UCSD-AML1 (cell line): ENCODE data around the gene KIAA0825.

Experiments
- DNase-seq: peaks from one replicate; lab custom pipeline; 2025; ENCODE audit not compliant: unreplicated experiment; lab: John Stamatoyannopoulos, UW

KIAA0825 gene

DNA sequence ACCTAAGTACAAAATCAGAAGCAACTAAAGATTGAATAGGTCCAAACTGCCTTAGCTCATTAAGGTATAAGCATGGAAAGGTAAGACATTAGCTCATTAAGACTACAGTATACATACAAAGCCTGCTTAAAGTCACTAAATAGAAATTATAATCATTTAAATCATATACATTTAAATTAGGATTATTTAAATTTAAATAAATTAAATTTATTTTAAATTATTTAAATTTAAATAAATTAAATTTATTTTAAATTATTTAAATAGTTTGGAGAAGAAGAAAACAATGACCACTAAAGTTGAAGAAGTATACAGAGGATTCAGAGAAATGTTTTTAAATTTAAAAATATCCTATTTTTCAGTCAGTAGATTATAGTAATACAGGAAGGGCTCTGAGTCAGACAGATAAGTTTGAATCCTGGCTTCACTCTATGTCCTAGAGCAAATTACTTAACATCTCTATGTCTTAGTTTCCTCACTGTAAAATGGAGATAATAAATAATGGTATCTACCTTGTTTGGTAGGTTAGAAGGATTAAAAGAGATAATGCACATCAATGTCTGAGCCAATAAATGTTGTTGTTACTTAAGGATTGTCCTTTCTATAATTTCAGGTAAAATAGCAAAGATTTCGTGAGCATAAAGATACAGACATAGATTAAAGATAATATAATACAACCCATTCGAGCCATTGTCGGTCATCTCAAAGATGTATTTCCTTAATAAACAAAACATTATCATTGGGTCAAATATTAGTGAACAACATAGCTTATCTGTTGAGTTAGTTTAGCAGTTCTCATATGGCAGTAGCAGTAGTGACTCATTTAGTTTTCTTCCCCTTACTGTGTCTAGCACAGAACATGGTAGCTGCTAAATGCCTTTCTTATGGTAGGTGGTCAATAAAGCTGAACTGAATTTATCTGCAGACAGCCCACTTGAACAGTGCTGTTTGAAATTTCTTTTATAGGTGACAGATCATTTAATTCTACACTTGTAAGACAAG, 100.6 kb downstream of the KIAA0825 start:
- DNase-seq = no peak

DNA sequence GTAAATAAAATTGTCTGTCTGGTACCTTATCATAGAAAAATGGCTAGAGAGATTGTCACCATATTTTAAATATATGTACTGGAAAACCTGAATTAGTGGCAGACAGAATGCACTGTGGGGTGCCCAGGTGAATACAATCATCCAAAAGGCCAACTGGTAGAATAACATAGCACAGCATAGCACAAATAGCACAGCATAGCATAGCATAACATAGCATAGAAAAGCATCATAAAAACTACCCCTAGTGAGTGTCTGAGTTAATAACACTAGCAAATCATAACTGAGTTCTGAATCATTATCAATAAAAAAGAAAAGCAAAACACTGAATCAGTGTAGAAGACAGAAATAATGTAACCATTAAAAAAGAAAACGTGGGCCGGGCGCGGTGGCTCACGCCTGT, 102.3 kb downstream of the KIAA0825 start:
- no peak for DNase-seq

DNA sequence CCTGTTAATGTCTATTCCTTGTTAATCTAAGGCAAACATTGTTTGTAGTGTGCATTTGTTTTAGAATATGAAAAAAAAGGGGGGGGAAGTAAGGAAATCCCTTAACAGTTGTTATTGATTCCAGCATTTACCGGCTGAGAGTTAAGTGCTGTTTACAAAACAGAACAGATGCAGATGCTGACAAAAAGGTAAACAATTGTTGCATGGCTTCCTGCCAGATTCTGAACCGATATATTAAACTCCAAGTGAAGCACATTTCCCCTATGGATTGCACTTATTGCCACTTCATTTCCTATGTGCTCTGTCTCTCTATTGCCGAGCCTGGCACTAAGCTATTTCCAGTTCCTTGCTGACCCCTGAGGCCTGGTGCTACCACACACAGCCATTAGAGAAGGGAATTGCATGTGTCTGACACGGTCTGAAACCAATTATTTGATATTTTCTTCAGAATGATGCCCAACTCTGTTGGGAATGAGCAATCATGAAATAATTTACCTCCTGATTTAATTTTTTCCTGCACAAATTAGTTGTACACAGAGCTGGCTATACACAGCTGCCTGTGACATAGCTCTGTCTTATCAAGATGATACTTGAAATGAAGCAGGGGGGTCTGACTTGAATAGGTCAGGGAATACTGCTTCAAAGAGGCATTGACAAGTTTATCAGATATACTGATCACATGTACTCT, 109.8 kb downstream of the KIAA0825 start:
- no peak for DNase-seq

DNA sequence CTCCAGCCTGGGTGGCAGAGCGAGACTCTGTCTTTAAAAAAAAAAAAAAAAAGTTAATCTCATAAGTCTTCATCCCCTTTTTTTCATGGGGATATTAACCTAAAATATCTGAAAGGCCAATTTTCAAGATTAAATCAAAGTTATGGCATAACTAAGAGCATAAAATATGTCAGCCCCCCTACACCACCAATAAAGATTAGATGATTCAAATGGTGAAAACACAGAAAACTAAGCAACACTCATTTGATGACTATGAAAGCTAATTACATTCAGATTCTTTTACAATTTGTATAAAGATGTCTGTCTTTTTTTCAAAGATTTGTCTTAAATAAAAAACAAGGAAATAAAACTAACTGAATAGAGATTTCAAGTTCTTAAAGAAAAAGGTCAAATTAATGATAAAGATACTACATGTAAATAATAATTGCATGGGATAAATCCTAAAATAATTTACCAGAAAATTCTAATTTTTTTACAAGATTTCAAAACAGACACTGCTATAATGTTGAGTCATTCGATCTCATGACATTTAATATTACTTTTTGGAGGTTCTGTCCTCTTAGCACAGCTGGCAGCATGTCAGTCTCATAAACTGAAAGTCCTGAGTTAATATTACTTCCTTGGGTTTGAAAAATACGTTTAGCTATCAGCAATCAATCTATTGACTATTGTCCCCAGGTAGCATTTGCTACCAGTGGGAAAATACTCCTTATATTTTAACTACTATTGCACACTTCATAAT, 112.9 kb downstream of the KIAA0825 start:
- no peak for DNase-seq

DNA sequence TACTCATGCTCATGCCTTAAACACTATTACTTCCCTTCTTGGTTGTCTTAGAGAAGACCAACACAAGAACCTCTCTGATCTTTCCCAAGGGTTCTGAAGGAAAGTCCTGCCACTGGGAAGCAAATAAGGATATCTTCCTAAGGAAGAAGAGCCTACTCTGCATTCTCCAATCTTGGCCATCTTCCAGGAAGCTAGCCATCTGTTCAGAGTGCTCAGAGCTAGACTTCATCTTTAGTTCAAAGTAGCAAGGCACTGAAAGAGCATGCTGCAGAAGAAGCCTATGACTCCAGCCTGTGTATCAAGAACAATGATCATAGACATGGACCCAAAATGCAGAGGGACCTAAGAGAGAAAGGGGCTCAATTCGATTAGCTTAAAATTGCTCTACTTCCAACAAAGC, 114.7 kb downstream of the KIAA0825 start:
- DNase-seq = no peak

DNA sequence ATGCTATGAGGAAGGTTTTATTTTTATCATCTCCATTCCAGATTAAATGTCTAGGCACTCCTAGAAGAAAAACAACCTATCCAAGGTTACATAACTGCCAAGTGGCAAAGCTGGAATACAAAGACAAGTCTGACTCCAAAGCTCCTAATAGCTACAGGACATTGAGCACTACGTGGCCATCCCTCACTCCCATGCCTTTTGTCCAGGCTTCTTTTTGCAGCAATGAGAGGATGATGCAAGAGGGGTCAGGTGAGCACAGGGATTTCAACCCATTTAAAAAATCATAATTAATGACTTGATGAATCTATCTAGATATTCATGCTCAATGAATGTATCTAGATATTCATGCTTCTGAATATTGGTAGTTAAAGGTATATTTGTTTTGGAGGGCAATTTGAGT, 117.0 kb downstream of the KIAA0825 start:
- DNase-seq = no peak

DNA sequence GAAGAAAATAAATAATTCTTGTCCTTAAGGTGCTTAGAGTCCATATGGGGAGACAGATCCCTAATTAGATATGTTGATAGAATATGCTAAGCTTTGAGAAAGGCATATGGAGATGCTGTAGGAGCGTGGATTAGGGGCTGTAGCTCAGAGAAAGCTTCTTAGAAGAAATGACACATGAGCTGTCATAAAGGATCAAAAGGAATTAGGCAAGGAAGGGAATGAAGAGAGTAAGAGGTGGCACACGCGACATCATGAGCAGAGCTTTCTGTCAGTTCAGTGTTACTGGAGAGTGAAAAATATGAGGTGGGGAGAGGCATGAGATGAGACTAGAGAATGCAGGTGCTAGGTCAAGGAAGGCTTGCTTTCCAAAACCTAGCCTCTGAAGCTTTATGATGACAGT, 118.6 kb downstream of the KIAA0825 start:
- no peak for DNase-seq

DNA sequence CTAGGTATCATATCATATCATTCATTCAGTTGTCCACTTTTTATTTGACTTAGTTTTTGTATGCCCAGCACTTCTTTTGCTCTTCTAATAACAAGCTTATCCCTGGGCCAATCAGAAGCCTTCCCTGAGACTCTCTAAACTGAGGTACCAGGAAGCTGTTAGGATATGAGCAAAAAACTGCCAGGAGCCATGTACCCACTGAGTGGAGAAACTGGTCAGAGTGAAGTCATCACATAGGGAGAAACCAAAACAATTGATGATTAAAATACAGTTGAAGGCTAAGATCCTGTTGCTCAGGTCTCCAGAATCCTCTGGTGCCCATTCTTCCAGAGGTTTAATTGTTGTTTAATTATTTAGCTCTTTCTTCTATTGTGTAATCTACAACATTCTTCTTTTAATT, 120.2 kb downstream of the KIAA0825 start:
- no peak for DNase-seq

DNA sequence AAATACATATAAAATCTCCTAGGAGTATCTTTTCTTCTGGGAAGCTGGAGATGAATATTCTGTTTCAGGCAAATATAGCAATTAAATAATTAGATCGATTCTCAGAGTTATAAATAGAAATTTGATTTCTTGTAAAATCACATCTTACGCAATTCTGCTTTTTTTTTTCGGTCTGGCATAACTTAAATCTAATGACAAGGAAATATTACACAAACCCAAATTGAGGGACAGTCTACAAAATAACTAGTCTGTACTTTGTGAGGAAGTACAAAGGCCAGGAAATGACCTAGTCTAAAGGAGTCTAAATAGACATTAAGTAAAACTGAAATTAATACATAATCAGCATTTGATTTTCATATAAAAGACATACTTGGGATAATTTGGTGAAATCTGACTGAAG, 133.3 kb downstream of the KIAA0825 start:
- no peak for DNase-seq

DNA sequence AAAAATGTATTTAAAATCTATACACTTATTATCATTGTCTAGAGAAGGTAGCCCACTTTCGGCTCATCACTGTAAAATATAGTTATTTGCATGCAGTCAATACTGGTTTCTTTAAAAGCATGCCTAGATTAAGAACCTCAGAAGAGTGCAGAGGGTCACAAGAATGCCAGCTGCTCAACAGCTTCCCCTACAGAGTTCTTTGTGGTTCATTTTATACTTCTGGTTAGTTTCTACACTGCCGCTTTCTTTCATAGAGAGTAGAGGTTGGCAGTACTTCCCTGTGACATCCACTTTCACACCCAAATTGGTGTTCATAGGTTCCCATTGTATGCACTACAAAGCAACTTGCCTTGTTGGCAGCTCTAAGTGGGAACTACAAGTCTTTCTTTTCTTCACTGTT, 137.3 kb downstream of the KIAA0825 start:
- DNase-seq = no peak

DNA sequence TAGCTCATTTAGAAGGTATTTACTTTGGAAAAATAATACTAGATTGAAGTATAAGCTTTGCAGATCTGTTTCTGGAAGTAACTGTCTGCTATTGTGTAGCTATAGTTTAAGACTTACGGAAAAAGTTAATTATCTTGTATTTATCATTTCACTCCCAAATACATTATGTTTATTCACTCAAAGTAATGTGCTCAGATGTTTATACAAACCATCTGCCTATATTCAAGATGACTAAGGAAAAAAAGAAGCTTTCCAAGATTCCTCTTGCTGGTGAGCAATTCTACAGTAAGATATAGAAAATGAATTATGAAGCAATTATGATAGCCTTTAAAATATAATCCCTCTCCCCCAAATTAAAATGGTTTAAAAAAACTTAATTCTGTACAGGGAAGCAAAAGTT, 137.9 kb downstream of the KIAA0825 start:
- DNase-seq = no peak

DNA sequence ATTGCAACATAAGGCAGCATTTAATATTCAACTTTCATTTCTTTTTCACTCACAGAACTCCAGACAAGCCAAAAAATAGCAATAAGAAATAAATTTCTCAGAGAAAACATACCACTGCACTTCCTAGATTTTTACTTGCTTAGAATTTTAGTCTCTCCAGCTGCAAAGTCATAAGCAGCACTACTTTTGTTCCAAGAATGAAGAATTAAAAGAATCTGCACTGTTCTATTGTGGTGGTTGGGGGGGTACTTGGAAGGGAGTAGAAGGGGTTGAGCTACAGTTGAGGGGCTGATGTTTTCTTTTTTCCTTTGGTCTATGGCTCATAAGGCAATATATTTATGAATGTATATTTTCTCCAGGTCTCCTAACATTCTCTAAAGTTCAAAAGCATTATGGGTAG, 144.5 kb downstream of the KIAA0825 start:
- no peak for DNase-seq

DNA sequence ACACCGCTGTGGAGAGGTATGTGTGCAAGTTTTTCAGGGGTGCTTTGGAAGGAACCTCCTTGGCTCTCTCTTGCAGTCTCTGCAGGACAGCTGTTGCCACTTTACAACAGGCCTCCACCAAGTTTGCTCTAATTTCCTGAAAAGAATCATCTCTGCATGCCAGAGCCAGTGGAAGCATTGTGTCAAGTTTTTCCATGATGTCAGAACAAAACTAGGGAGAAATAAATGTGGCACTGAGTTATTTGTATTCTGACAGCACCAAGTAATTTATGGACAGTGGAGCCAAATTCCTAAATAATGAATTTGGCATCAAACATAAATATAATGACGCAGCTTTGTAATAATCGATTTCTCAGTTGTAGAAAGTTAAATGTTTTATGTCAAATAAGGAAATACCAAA, 146.9 kb downstream of the KIAA0825 start:
- no peak for DNase-seq

DNA sequence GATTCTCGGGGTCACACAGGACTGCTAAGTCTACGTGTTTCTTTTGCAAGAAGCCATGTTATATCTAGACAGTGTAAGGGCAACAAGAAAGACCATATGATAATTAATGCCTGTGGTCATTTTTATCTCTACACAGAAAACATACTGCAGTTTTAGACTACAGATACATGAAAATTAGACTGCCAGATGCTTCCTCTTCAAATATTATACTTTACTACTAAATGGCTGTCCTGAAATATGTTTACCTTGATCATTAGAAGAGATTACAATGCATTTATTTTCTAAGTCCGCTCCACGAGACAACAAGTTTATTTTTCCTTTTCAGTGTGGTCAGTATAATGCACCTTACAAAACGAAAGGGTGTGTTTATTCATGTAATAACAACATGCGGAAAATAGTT, 147.6 kb downstream of the KIAA0825 start:
- DNase-seq = no peak

DNA sequence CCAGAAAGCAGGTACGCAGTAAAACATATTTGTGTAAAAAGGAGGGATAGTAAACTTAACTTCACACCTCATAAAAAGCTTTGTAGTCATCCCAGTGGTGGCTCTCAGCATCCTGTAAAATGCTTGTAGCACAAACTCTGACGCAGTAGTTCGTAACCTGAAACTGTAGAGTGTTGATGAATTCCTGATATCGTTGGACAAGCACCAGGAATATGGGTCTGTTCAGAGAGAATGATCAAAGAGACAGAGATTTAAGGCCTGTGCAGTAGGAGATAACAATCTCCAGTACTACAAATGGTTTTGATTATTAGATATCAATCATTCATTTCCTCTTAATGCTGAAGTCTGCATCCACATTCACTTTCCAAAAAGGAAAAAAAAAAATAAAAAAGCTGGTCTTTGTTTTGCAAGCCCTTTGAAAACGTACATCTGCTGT, 148.5 kb downstream of the KIAA0825 start:
- no peak for DNase-seq

DNA sequence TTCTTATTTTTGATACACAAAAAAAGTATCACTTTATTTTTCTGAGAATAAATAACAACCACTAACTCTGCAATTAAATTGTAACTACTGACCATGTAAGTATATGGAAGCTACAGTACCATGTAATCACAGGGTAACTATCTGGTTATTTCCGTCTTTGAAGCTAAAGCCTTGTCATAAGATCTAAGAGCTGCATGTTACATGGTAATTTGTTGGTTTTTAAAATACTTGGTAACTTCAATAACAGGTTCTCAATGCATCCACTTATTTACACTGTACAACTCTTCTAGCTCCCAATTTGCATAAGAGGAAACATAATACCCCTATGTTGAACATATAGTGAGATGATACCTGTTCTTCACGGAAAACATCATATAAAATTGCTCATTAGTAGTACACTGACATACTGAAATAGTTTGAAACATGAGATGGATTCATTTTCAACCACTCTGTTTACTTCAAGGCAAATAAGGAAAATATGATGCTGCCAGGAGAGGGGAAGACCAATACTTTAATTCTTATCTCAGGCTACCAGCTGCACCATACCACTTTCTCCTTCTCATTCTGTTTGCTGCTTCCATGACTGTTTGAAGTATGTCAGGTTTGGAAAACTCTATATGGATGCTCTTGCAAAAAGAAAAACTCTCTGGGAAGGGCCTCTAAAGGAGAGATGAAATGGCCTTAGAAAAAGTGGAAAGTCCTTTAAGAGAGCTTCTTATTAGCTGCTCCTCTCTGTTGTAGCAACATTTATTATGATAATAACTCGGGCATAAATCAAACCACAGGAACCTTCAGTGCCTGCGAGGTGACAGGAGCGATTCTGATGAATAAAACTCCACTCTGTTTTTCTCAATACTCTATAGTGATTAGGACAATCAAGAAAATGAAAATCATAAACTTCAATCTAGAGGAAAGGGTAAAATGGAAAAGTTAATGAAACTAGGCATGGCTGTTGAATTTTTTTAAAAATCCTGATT, 150.2 kb downstream of the KIAA0825 start:
- DNase-seq = no peak

DNA sequence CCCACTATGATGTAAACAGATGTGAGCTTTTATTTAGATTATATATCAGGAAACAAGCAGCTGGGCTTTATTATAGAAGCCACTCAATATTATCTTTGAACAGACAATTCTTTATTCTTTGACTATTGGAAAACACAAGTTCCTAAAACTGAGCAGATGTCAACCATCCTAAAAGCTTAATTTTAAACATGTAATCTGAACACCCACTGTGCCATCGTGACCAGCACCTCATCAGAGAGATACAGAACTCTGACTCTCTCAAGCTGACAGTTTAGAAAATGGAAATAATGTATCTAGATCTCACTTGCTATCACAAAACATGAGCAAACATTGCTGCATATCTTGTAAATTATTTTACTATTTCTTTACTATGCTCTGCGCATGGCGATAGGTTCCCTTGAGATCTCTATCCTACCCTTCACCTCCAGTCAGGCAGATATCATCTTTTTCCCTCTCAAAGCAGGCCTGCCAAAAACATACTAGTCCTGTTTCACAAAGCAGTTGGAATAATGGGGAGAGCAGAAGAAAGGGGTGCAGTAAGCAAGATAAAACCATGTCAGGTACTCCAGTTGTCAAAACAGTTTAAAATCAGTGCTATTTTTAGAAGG, 151.0 kb downstream of the KIAA0825 start:
- DNase-seq = no peak

DNA sequence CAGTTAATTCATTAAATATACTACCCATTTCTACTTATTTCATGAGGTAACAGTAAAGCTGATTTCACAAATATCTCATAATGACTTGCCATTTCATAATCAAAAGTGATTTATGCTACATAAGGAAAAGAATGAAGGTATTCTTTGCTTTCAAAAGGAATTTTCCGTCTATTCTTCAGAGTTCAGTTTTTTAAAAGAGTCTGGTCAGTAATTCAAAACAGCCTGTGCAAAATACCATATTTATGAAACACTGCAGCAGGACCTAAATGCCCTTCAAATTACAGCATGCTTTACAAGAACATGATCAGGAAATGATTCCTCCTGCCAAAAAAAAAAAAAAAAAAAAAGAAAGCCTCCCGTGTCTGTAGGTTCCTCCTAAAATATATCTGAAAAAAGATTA, 154.7 kb downstream of the KIAA0825 start:
- no peak for DNase-seq

DNA sequence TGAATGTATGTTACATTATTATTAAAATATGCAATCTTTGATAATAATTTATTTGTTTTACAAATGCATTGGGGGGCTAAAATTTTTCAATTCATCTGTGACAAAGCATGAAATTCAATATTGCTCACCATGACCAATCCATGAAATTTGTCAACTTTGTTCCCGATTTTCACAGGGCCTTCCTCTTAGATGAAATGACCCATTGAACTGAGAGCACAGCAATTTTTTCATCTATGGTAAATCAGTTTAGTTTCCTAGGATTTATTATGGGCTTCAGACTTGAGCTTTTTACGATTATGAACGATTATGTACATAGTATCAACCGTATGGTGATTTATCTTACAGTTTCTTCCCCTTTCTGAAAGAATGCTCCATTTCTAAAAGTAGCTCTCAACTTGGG, 157.3 kb downstream of the KIAA0825 start:
- DNase-seq = no peak

DNA sequence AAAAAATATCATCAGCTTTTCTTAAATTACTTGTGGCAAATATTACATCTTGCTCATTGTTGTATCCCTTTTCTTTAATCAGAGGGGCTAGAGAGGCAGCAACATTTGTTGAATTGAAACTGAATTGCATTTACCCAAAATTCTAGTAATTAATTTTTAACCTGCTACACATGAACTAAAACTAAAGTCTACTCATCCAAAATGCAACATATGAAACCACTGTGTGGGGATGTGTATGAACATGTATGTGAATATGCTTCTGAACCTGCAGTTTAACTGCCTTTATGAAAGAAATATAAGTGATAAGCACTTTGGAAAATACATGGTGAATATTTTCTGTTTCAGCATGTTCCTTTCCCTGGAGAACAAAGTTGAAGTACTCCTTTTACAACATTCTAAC, 158.5 kb downstream of the KIAA0825 start:
- no peak for DNase-seq
